Astrocyte (in vitro differentiated cells and primary cell): ENCODE measurements around the gene SHISAL2B. TPM values are rescaled to one million over a fixed set of nuclear protein-coding genes. Genes with fewer than 3 reads are reported as not detected.

Experiments used
- DNase-seq: peaks from one replicate; pipeline ENCODE4 v3.0.0-alpha.2; 2010; ENCODE audit warnings: low read depth
- FAIRE-seq: peaks from 2 replicates; lab custom pipeline; 2011; peaks lifted over from hg19 to GRCh38; lab: Jason Lieb, UNC
- H2AFZ ChIP-seq: 2 replicates; pipeline ENCODE4 v1.6.0; 2012; ENCODE audit warnings: low read depth, low read length, inconsistent platforms
- H3K27ac ChIP-seq: 2 replicates; pipeline ENCODE4 v1.5.1; 2011; ENCODE audit warnings: low read depth, low read length, inconsistent platforms
- H3K27me3 ChIP-seq: 2 replicates; pipeline ENCODE4 v1.6.0; 2011; ENCODE audit warnings: low read length, inconsistent platforms; ENCODE audit not compliant: insufficient read depth
- H3K36me3 ChIP-seq: 2 replicates; pipeline ENCODE4 v1.5.1; 2011; ENCODE audit warnings: low read length, inconsistent platforms; ENCODE audit not compliant: insufficient read depth
- H3K4me1 ChIP-seq: 2 replicates; pipeline ENCODE4 v1.5.1; 2011; ENCODE audit warnings: low read length, inconsistent platforms; ENCODE audit not compliant: insufficient read depth
- H3K4me2 ChIP-seq: 2 replicates; pipeline ENCODE4 v1.6.0; 2012; ENCODE audit warnings: low read length, inconsistent platforms
- H3K4me3 ChIP-seq: 2 replicates; pipeline ENCODE4 v1.5.1; 2011; ENCODE audit warnings: low read depth, mild to moderate bottlenecking, low read length, inconsistent platforms; ENCODE audit not compliant: insufficient read depth
- H3K79me2 ChIP-seq: 2 replicates; pipeline ENCODE4 v1.6.0; 2012; ENCODE audit warnings: mild to moderate bottlenecking, low read length, inconsistent platforms; ENCODE audit not compliant: insufficient read depth
- H3K9ac ChIP-seq: 2 replicates; pipeline ENCODE4 v1.6.0; 2012; ENCODE audit warnings: mild to moderate bottlenecking, low read length, inconsistent platforms
- H3K9me3 ChIP-seq: 2 replicates; pipeline ENCODE4 v1.5.1; 2012; ENCODE audit warnings: low read depth, mild to moderate bottlenecking, low read length, inconsistent platforms; ENCODE audit not compliant: insufficient read depth
- H4K20me1 ChIP-seq: 2 replicates; pipeline ENCODE4 v1.6.0; 2012; ENCODE audit warnings: low read length, inconsistent platforms; ENCODE audit not compliant: insufficient read depth
- H3K27ac Mint-ChIP-seq: one replicate; pipeline ENCODE4 v1.8.0; 2021; ENCODE audit warnings: mild to moderate bottlenecking, mixed read lengths; ENCODE audit not compliant: unreplicated experiment
- H3K27me3 Mint-ChIP-seq: one replicate; pipeline ENCODE4 v1.8.0; 2021; ENCODE audit warnings: low read depth, mixed read lengths; ENCODE audit not compliant: unreplicated experiment
- H3K36me3 Mint-ChIP-seq: one replicate; pipeline ENCODE4 v1.8.0; 2021; ENCODE audit warnings: low read depth, mixed read lengths; ENCODE audit not compliant: unreplicated experiment
- H3K4me1 Mint-ChIP-seq: one replicate; pipeline ENCODE4 v1.8.0; 2021; ENCODE audit warnings: low read depth, mixed read lengths; ENCODE audit not compliant: unreplicated experiment
- H3K4me3 Mint-ChIP-seq: one replicate; pipeline ENCODE4 v1.8.0; 2021; ENCODE audit warnings: mild to moderate bottlenecking, moderate library complexity, mixed read lengths; ENCODE audit not compliant: unreplicated experiment
- H3K9me3 Mint-ChIP-seq: one replicate; pipeline ENCODE4 v1.8.0; 2021; ENCODE audit warnings: mild to moderate bottlenecking, mixed read lengths; ENCODE audit not compliant: unreplicated experiment
- EZH2 ChIP-seq: IDR thresholded peaks from 2 replicates; pipeline ENCODE4 v1.6.1; 2012; ENCODE audit warnings: mild to moderate bottlenecking, low read length, inconsistent platforms; ENCODE audit not compliant: insufficient read depth
- total RNA-seq: library from RNA; stranded (reverse); gene quantifications from 2 replicates; pipeline ENCODE4 v1.2.1, GENCODE V29; 2021
- TF ChIP-seq, protein P1 (sequence below): IDR thresholded peaks from 2 replicates; pipeline ENCODE4 v1.5.1; 2011; ENCODE audit warnings: low read depth, mild to moderate bottlenecking, inconsistent platforms, low read length, moderate library complexity; ENCODE audit not compliant: insufficient read depth

Gene SHISAL2B
- total RNA-seq, 1 donor from 2014 or later: not detected

DNA sequence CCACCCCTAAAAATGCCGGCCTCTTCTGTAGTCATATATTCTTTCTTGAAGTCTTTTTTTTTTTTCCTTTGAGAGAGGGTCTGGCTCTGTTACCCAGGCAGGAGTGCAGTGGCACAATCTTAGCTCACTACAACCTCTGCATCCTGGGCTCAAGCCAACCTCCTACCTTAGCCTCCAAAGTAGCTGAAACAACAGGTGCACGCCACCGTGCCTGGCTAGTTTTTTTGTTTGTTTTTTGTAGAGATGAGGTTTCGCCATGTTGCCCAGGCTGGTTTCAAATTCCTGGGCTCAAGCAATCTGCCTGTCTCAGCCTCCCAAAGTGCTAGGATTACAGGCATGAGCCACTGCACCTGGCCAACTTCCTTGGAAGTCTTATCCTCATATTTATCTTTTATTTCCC is 59.1 kb downstream of the SHISAL2B start:
- Mint-ChIP-seq H3K4me1 (peaks cover 8% of the 10 kb centered on the region), H3K36me3 (peaks cover 4% of the 10 kb centered on the region), H3K27me3 (no peaks in the 10 kb centered on the region), H3K4me3 (no peak overlapping the region), H3K9me3 (no peaks in the 10 kb centered on the region), H3K27ac (no peak overlapping the region)
- Histone ChIP-seq H3K27ac (no peak overlapping the region), H4K20me1 (peaks cover 8% of the 10 kb centered on the region), H3K4me1 (no peaks in the 10 kb centered on the region), H3K9ac (no peak overlapping the region), H3K79me2 (peaks cover 14% of the 10 kb centered on the region), H3K36me3 (peaks cover 7% of the 10 kb centered on the region), H2AFZ (no peak overlapping the region), H3K4me2 (no peak overlapping the region), H3K4me3 (no peak overlapping the region), H3K27me3 (no peaks in the 10 kb centered on the region), H3K9me3 (no peaks in the 10 kb centered on the region)
- FAIRE-seq: no peak
- DNase-seq: no peak
- TF ChIP-seq, protein P1, sequence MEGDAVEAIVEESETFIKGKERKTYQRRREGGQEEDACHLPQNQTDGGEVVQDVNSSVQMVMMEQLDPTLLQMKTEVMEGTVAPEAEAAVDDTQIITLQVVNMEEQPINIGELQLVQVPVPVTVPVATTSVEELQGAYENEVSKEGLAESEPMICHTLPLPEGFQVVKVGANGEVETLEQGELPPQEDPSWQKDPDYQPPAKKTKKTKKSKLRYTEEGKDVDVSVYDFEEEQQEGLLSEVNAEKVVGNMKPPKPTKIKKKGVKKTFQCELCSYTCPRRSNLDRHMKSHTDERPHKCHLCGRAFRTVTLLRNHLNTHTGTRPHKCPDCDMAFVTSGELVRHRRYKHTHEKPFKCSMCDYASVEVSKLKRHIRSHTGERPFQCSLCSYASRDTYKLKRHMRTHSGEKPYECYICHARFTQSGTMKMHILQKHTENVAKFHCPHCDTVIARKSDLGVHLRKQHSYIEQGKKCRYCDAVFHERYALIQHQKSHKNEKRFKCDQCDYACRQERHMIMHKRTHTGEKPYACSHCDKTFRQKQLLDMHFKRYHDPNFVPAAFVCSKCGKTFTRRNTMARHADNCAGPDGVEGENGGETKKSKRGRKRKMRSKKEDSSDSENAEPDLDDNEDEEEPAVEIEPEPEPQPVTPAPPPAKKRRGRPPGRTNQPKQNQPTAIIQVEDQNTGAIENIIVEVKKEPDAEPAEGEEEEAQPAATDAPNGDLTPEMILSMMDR: no peak
- no peak for TF ChIP-seq EZH2

DNA sequence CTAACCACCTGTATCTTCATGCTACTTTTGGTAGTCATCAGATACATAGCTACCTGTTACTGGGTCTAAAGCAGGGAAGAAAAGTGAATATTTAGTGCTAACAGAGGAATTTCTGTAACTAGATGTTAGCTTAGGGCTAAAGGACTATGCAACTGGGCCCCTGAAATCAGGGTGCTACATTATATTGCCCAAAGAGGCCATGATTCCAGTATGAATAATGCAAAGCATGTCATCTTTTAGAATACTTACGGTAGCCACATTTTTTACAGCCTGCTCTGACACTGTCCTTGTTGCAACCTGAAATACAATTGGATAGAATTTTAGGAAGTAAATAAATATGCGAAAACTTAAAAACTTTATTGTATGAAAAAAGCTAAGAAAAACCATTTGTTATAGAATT is 63.8 kb downstream of the SHISAL2B start:
- H3K27ac ChIP-seq: no peak overlapping the region
- no peaks in the 10 kb centered on the region for H3K4me1 ChIP-seq
- H3K79me2 ChIP-seq: peaks cover 49% of the 10 kb centered on the region
- H3K27me3 Mint-ChIP-seq: no peaks in the 10 kb centered on the region
- no peak overlapping the region for H3K4me3 ChIP-seq
- H3K9ac ChIP-seq: no peak overlapping the region
- no peak overlapping the region for H2AFZ ChIP-seq
- peaks cover 7% of the 10 kb centered on the region for H3K36me3 ChIP-seq
- peaks cover 2% of the 10 kb centered on the region for H3K36me3 Mint-ChIP-seq
- H3K27ac Mint-ChIP-seq: no peak overlapping the region
- no peak overlapping the region for H3K4me2 ChIP-seq
- TF ChIP-seq EZH2: no peak
- TF ChIP-seq, protein P1: no peak
- no peaks in the 10 kb centered on the region for H3K4me1 Mint-ChIP-seq
- H3K4me3 Mint-ChIP-seq: no peak overlapping the region
- H3K9me3 Mint-ChIP-seq: no peaks in the 10 kb centered on the region
- FAIRE-seq: no peak
- DNase-seq: no peak
- no peaks in the 10 kb centered on the region for H3K9me3 ChIP-seq
- H4K20me1 ChIP-seq: peaks cover 28% of the 10 kb centered on the region
- no peaks in the 10 kb centered on the region for H3K27me3 ChIP-seq

DNA sequence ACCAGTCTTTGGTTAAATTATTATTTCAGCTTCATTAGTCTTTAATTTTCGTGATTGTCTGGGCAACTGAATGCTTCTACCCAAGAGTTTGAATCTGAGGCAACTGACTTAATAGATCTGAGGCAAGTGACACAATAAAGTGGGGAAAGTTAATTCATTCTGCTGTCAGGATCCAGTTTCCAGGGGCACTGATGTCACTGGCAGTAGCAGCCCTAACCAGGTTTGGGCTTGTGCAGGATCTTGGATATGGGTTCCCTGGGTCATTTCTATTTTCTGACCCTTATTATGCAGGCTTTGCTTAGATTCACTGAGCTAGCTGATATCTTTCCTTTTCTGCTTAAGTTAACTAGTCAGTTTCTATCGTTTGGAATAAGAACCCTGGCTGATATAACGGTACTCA is 68.6 kb downstream of the SHISAL2B start:
- Histone ChIP-seq H3K27me3 (no peaks in the 10 kb centered on the region), H3K4me1 (no peaks in the 10 kb centered on the region), H3K9me3 (no peaks in the 10 kb centered on the region), H3K79me2 (peaks cover 94% of the 10 kb centered on the region), H2AFZ (no peak overlapping the region), H3K4me3 (no peak overlapping the region), H3K36me3 (peaks cover 4% of the 10 kb centered on the region), H4K20me1 (peaks cover 49% of the 10 kb centered on the region), H3K9ac (no peak overlapping the region), H3K27ac (no peak overlapping the region), H3K4me2 (no peak overlapping the region)
- H3K9me3 Mint-ChIP-seq: no peaks in the 10 kb centered on the region
- DNase-seq (no peak), FAIRE-seq (no peak)
- no peak overlapping the region for H3K27ac Mint-ChIP-seq
- peaks cover 15% of the 10 kb centered on the region for H3K4me1 Mint-ChIP-seq
- no peaks in the 10 kb centered on the region for H3K36me3 Mint-ChIP-seq
- TF ChIP-seq, protein P1: no peak
- TF ChIP-seq EZH2: no peak
- H3K4me3 Mint-ChIP-seq: no peak overlapping the region
- H3K27me3 Mint-ChIP-seq: no peaks in the 10 kb centered on the region
